PC-9 (cell line): ENCODE data around the gene PDE4D.

Experiments
- CTCF ChIP-seq: fragments of 200-600 bp; sonication (generic); conservative IDR thresholded peaks from 2 replicates; pipeline ENCODE4 v1.6.1; 2017; ENCODE audit warnings: mixed run types, antibody characterized with exemption, mild to moderate bottlenecking, moderate library complexity
- EZH2 ChIP-seq: fragments of 200-600 bp; sonication (generic); IDR thresholded peaks from 2 replicates; pipeline ENCODE4 v1.8.0; 2017; ENCODE audit warnings: antibody characterized with exemption, low read depth

- TF ChIP-seq CTCF (no peak), EZH2 (no peak)
Measured at GRCh38 chr5:59061377-59061776, 832.1 kb downstream of the PDE4D start.
